Karpas-422 (cell line): ENCODE measurements around the gene ADARB1. TPM values are rescaled to one million over a fixed set of nuclear protein-coding genes. Genes with fewer than 3 reads are reported as not detected.

Experiments
- DNase-seq: peaks from one replicate; pipeline ENCODE4 v3.0.0-alpha.2; 2015
- H2AFZ ChIP-seq: fragments of 200-600 bp; sonication (generic); 2 replicates; pipeline ENCODE4 v1.6.1; 2014; ENCODE audit warnings: antibody characterized with exemption, low read length, mixed read lengths
- H3K27ac ChIP-seq: fragments of 200-600 bp; sonication (generic); 2 replicates; pipeline ENCODE4 v1.5.1; 2014; ENCODE audit warnings: mild to moderate bottlenecking, low read length, moderate library complexity
- H3K27me3 ChIP-seq: fragments of 200-600 bp; sonication (generic); 2 replicates; pipeline ENCODE4 v1.6.1; 2014; ENCODE audit warnings: low read length, mixed read lengths
- H3K36me3 ChIP-seq: fragments of 200-600 bp; sonication (generic); 2 replicates; pipeline ENCODE4 v1.6.1; 2014; ENCODE audit warnings: low read length, mixed read lengths; ENCODE audit not compliant: insufficient read depth
- H3K4me1 ChIP-seq: fragments of 200-600 bp; sonication (generic); 2 replicates; pipeline ENCODE4 v1.6.1; 2014; ENCODE audit warnings: mild to moderate bottlenecking, low read length, mixed read lengths
- H3K4me2 ChIP-seq: fragments of 200-600 bp; sonication (generic); 2 replicates; pipeline ENCODE4 v1.6.1; 2014; ENCODE audit warnings: low read length, low read depth, mild to moderate bottlenecking; ENCODE audit not compliant: poor library complexity, severe bottlenecking
- H3K4me3 ChIP-seq: fragments of 200-600 bp; sonication (generic); 2 replicates; pipeline ENCODE4 v1.5.1; 2014; ENCODE audit warnings: mild to moderate bottlenecking, antibody characterized with exemption, low read length, mixed read lengths
- H3K79me2 ChIP-seq: fragments of 200-600 bp; sonication (generic); 2 replicates; pipeline ENCODE4 v1.6.1; 2014; ENCODE audit warnings: mild to moderate bottlenecking, low read length, mixed read lengths
- H3K9ac ChIP-seq: fragments of 200-600 bp; sonication (generic); 2 replicates; pipeline ENCODE4 v1.6.0; 2014; ENCODE audit warnings: low read length
- H3K9me2 ChIP-seq: fragments of 200-600 bp; sonication (generic), shearing (Covaris generic); replicated peaks from 2 replicates; pipeline ENCODE4 v1.6.0; 2014; ENCODE audit warnings: mild to moderate bottlenecking, low read length, moderate library complexity; ENCODE audit not compliant: insufficient read depth
- H3K9me3 ChIP-seq: fragments of 300-700, 200-600 bp; sonication (generic); 2 replicates; pipeline ENCODE4 v1.6.1; 2014; ENCODE audit warnings: low read length, mixed read lengths
- H4K20me1 ChIP-seq: fragments of 200-600 bp; sonication (generic); 2 replicates; pipeline ENCODE4 v1.6.1; 2014; ENCODE audit warnings: mild to moderate bottlenecking, antibody characterized with exemption, low read length, low read depth; ENCODE audit not compliant: insufficient read depth
- total RNA-seq: library from RNA; depleted of rRNA; stranded (reverse); fragments of >200 nt; shearing (Covaris generic); gene quantifications from 2 replicates; pipeline ENCODE4 v1.2.3, GENCODE V29; 2014; ENCODE audit warnings: low replicate concordance

The ADARB1 gene
- total RNA-seq, 1 experiment from 2014 or later, result 2.0 TPM

GRCh38 chr21:45167796-45168222 lies 93.4 kb downstream of the ADARB1 start:
- Histone ChIP-seq H3K9me3 (no peaks in the 10 kb centered on the region), H3K36me3 (no peaks in the 10 kb centered on the region), H3K79me2 (no peaks in the 10 kb centered on the region), H3K9ac (no peak overlapping the region), H3K27me3 (no peaks in the 10 kb centered on the region), H3K4me1 (peaks cover 3% of the 10 kb centered on the region), H3K9me2 (no peaks in the 10 kb centered on the region), H3K27ac (no peak overlapping the region), H4K20me1 (no peaks in the 10 kb centered on the region), H3K4me2 (no peak overlapping the region), H3K4me3 (no peak overlapping the region), H2AFZ (no peak overlapping the region)
- DNase-seq, result no peak

GRCh38 chr21:45168522-45168921 lies 94.1 kb downstream of the ADARB1 start:
- H2AFZ ChIP-seq, result no peak overlapping the region
- no peaks in the 10 kb centered on the region for H3K9me2 ChIP-seq
- no peaks in the 10 kb centered on the region for H3K36me3 ChIP-seq
- no peak for DNase-seq
- no peaks in the 10 kb centered on the region for H3K27me3 ChIP-seq
- H3K27ac ChIP-seq, result no peak overlapping the region
- peaks cover 3% of the 10 kb centered on the region for H3K4me1 ChIP-seq
- H3K9ac ChIP-seq, result no peak overlapping the region
- H3K4me3 ChIP-seq, result no peak overlapping the region
- H3K4me2 ChIP-seq, result no peak overlapping the region
- no peaks in the 10 kb centered on the region for H3K79me2 ChIP-seq
- no peaks in the 10 kb centered on the region for H4K20me1 ChIP-seq
- no peaks in the 10 kb centered on the region for H3K9me3 ChIP-seq

GRCh38 chr21:45169001-45169400 lies 94.6 kb downstream of the ADARB1 start:
- Histone ChIP-seq H3K9me3 (no peaks in the 10 kb centered on the region), H3K27me3 (no peaks in the 10 kb centered on the region), H4K20me1 (no peaks in the 10 kb centered on the region), H3K9me2 (no peaks in the 10 kb centered on the region), H3K4me3 (no peak overlapping the region), H3K9ac (no peak overlapping the region), H3K27ac (no peak overlapping the region), H3K4me1 (peaks cover 3% of the 10 kb centered on the region), H3K4me2 (no peak overlapping the region), H2AFZ (no peak overlapping the region), H3K79me2 (no peaks in the 10 kb centered on the region), H3K36me3 (no peaks in the 10 kb centered on the region)
- DNase-seq, result no peak

GRCh38 chr21:45169682-45170081 lies 95.3 kb downstream of the ADARB1 start:
- Histone ChIP-seq H3K9me3 (no peaks in the 10 kb centered on the region), H3K79me2 (no peaks in the 10 kb centered on the region), H3K27me3 (no peaks in the 10 kb centered on the region), H3K36me3 (no peaks in the 10 kb centered on the region), H3K4me2 (no peak overlapping the region), H3K4me3 (no peak overlapping the region), H3K4me1 (peaks cover 3% of the 10 kb centered on the region), H3K9me2 (no peaks in the 10 kb centered on the region), H3K27ac (no peak overlapping the region), H2AFZ (no peak overlapping the region), H4K20me1 (no peaks in the 10 kb centered on the region), H3K9ac (no peak overlapping the region)
- no peak for DNase-seq

GRCh38 chr21:45170987-45171386 lies 96.6 kb downstream of the ADARB1 start:
- no peak for DNase-seq
- Histone ChIP-seq H3K27me3 (no peaks in the 10 kb centered on the region), H3K4me3 (no peak overlapping the region), H3K4me2 (no peak overlapping the region), H3K79me2 (no peaks in the 10 kb centered on the region), H2AFZ (no peak overlapping the region), H3K4me1 (peaks cover 3% of the 10 kb centered on the region), H3K9ac (no peak overlapping the region), H3K27ac (no peak overlapping the region), H3K9me3 (no peaks in the 10 kb centered on the region), H3K36me3 (no peaks in the 10 kb centered on the region), H3K9me2 (no peaks in the 10 kb centered on the region), H4K20me1 (no peaks in the 10 kb centered on the region)

GRCh38 chr21:45172420-45172819 lies 98.0 kb downstream of the ADARB1 start:
- Histone ChIP-seq H4K20me1 (no peaks in the 10 kb centered on the region), H3K27ac (no peak overlapping the region), H3K9me3 (no peaks in the 10 kb centered on the region), H2AFZ (no peak overlapping the region), H3K9ac (no peak overlapping the region), H3K9me2 (no peaks in the 10 kb centered on the region), H3K36me3 (no peaks in the 10 kb centered on the region), H3K27me3 (no peaks in the 10 kb centered on the region), H3K4me1 (peaks cover 3% of the 10 kb centered on the region), H3K79me2 (no peaks in the 10 kb centered on the region), H3K4me2 (no peak overlapping the region), H3K4me3 (no peak overlapping the region)
- no peak for DNase-seq

- H3K27ac ChIP-seq, result no peak overlapping the region
- no peak for DNase-seq
- H3K27me3 ChIP-seq, result no peaks in the 10 kb centered on the region
- H4K20me1 ChIP-seq, result no peaks in the 10 kb centered on the region
- no peak overlapping the region for H3K4me2 ChIP-seq
- H3K4me3 ChIP-seq, result no peak overlapping the region
- H3K79me2 ChIP-seq, result no peaks in the 10 kb centered on the region
- H2AFZ ChIP-seq, result no peak overlapping the region
- no peaks in the 10 kb centered on the region for H3K4me1 ChIP-seq
- H3K9me3 ChIP-seq, result no peaks in the 10 kb centered on the region
- no peaks in the 10 kb centered on the region for H3K9me2 ChIP-seq
- H3K36me3 ChIP-seq, result no peaks in the 10 kb centered on the region
- H3K9ac ChIP-seq, result no peak overlapping the region
Measured at GRCh38 chr21:45175326-45176095, 101.1 kb downstream of the ADARB1 start.

GRCh38 chr21:45176141-45176540 lies 101.8 kb downstream of the ADARB1 start:
- Histone ChIP-seq H3K36me3 (no peaks in the 10 kb centered on the region), H3K27ac (no peak overlapping the region), H3K27me3 (no peaks in the 10 kb centered on the region), H3K9me3 (no peaks in the 10 kb centered on the region), H3K4me1 (no peaks in the 10 kb centered on the region), H3K4me2 (no peak overlapping the region), H3K9ac (no peak overlapping the region), H2AFZ (no peak overlapping the region), H3K9me2 (no peaks in the 10 kb centered on the region), H3K4me3 (no peak overlapping the region), H4K20me1 (no peaks in the 10 kb centered on the region), H3K79me2 (no peaks in the 10 kb centered on the region)
- DNase-seq, result no peak
